ACHN (cell line): Measurements from ENCODE around the gene C1S.
"Not testable (repeated sequence)": the region's sequence is repeated elsewhere in the genome, so short reads cannot be mapped to it uniquely, and the experiment has no call there.

Source experiments
- DNase-seq: peaks from one replicate; pipeline ENCODE4 v3.0.0-alpha.2; 2015
- in situ Hi-C: cut with HindIII; loops from 2 replicates; pipeline ENCODE4 v1.10.0; 2017; ENCODE audit warnings: low sequenced_read_pairs, low pct_ligation_motif_present, low pct_unique_long_range_greater_than_20kb

The C1S gene

GRCh38 chr12:7039403-7039802, 21.1 kb upstream of the C1S start:
- DNase-seq = no peak
- in situ Hi-C loops = no loop called here

DNA sequence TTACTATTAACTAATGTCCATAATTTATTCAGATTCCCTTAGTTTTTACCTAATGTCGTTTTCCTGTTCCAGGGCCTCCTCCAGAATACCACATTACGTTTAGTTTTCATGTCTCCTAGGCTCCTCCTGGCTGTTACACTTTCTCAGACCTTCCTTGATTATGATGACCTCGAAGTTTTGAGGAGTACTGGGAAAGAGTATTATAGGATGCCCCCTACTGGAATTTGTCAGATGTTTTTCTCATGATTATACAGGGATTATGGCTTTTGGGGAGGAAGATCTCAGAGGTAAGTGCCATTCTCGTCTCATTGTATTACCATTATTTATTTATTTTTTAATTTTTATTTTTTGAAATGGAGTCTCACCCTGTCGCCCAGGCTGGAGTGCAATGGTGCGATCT, 17.7 kb upstream of the C1S start:
- DNase-seq = peak; percentile 83
- in situ Hi-C loops = no loop called here

GRCh38 chr12:7045913-7046312, 14.6 kb upstream of the C1S start:
- no peak for DNase-seq

GRCh38 chr12:7046383-7047105, 14.0 kb upstream of the C1S start:
- in situ Hi-C loops = no loop called here

More at GRCh38 chr12:7045913-7046312, 14.6 kb upstream of the C1S start:
- in situ Hi-C loops = no loop called here

DNA sequence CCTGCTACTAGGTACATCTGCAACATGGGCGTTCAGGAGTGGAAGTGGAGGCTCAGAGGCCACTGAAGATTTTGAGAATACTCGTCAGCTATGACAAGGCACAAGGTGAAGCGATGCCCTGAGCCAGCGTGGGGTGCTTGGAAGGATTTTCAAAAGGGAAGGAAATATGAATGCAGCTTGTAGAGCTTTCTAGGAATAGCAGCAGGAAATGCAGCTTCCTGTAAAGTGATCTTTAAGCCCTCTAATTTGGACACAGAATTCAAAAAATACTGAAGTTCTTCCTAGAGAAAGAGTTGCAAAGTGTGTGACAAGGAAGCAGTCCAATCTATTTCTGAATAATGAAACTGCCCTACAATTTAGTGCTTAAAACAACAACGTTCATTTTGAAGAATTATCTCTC, 13.2 kb upstream of the C1S start:
- in situ Hi-C loops = no loop called here
- no peak for DNase-seq

More at GRCh38 chr12:7046383-7047105, 14.0 kb upstream of the C1S start:
- no peak for DNase-seq

DNA sequence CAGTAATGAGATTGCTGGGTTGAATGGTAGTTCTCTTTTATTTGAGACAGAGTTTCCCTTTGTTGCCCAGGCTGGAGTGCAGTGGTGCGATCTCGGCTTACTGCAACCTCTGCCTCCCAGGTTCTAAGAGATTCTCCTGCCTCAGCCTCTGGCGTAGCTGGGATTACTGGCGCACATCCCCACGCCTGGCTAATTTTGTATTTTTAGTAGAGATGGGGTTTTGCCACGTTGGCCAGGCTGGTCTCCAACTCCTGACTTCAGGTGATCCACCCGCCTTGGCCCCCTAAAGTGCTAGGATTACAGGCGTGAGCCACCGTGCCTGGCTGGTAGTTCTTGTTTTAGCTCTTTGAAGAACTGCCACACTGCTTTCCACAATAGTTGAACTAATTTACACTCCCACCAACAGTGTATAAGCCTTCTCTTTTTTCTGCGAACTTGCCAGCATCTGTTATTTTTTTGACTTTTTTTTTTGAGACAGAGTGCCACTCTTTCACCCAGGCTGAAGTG, 11.0 kb upstream of the C1S start:
- in situ Hi-C loops, DNase-seq: not testable (repeated sequence)

DNA sequence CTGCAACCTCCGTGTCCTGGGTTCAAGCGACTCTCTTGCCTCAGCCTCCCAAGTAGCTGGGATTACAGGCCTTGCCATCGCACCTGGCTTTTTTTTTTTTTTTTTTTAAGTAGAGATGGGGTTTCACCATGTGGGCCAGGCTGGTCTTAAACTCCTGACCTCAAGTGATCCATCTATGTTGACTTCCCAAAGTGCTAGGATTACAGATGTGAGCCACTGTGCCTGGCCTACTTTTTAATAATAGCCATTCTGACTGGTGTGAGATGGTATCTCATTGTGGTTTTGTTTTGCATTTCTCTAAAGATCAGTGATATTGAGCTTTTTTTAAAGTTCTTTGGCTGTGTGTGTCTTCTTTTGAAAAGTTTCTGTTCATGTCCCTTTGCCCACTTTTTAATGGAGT, 10.5 kb upstream of the C1S start:
- DNase-seq, in situ Hi-C loops: not testable (repeated sequence)

DNA sequence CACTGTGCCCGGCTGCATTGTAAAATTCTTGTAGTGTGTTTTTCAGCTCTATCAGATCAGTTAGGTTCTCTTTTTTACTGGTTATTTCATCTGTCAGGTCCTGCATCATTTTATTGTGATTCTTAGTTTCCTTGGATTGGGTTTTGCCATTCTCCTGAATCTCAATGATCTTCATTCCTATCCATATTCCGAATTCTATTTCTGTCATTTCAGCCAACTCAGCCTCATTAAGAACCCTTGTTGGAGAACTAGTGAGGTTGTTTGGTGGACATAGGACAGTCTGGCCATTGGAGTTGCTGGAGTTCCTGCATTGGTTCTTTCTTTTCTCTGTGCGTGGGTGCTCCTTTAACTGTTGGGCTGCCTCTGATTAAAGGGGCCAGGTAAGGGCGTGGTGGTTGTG, 5.6 kb upstream of the C1S start:
- no peak for DNase-seq
- in situ Hi-C loops = no loop called here

DNA sequence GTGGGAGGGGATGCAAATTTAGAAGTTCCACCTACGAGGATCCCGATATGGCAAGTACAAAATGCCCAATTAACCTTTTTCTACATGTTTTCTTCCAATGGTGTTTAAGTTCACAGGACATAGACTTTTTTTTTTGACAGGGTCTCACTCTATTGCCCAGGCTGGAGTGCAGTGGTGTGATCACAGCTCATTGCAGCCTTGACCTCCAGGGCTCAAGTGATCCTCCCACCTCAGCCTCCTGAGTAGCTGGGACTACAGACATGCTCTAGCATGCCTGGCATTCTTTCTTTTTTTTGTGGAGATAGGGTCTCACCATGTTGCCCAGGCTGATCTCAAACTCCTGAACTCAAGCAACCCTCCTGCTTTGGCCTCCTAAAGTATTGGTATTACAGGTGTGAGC, 4.8 kb upstream of the C1S start:
- DNase-seq, in situ Hi-C loops: not testable (repeated sequence)

GRCh38 chr12:7058163-7058845, 2.2 kb upstream of the C1S start:
- in situ Hi-C loops = no loop called here
- DNase-seq = no peak

DNA sequence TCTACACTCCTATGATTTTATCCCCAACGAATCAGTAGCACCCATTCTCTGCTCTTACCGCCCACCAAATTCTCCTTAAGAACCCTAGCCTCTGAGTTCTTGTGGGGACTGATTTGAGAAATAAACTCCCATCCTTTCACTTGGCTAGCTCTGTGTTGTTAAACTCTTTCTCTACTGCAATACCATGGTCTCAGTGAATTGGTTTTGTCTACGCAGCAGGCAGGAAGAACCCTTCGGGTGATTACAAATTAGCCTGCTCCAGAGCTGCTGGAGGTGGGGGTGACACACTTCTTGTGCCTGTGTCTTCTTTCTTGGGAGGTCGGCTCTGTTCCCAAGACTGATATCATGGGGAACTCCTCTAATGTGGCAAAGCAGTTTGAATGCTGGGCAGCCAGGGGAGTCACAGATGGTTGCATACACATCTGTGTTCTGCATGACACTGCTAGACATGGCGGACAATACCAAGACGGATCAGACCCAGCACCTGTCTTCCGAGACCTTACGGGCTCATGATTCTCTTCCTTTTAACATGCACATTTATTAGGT, 1.6 kb upstream of the C1S start:
- DNase-seq = no peak
- in situ Hi-C loops = no loop called here

DNA sequence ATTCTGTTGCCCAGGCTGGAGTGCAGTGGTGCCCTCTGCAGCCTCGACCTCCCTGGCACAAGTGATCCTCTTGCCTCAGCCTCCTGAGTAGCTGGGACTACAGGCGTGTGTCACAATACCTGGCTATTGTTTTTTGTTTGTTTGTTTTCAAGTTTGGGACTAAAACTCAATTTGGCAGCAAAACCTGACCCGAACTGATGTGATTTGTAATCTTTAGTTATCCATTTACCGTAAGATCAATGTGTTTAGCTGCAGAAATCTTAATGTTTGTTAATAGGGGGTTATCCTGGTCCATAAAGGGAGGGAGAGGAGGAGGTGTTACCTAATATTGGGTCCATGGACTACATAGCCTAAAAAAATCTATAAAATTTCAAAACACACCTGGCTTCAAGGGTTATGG, 738 bp upstream of the C1S start:
- DNase-seq = no peak
- in situ Hi-C loops = no loop called here

DNA sequence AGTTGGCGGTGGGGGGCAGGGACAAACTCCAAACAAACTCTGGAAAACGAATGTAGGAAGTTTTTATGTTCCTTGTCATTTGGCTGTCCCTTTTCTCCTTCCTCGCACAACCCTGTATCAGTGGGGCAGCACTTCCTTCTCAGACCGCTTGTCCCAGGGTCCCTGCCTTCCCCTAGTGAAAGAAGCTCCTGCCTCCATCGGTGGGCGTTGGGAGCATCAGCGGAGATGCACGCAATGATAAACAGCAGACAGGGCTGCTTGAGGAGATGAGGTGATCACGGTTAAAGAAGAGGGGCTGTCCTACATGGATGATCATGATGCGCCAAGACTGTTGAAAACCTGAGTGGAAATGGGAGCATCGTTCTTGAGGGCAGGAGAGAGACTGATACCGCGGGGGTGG, 620 bp downstream of the C1S start:
- in situ Hi-C loops = no loop called here
- DNase-seq = no peak

DNA sequence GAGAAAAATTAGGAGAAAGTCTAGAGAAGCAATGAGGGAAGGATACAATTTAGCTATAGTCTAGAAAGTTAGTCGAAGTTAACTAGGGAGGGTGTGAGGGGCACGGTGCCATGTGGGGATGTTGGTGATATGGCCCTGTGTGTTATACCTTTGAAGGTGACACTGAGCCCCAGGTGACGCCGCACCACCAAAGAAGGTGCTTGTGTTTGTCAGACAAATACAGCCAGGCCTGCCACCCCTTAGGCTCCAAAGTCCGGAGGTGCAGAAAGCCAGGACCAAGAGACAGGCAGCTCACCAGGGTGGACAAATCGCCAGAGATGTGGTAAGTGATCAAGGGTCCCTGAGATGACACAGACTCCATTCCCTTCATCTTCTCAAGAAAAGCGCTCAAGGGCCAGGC, 1.1 kb downstream of the C1S start:
- in situ Hi-C loops = no loop called here
- DNase-seq = no peak

- DNase-seq = no peak
- in situ Hi-C loops = no loop called here
These were observed 4.0 kb downstream of the C1S start for GRCh38 chr12:7064516-7064915.

- in situ Hi-C loops = no loop called here
- DNase-seq = no peak
These were observed 4.6 kb downstream of the C1S start for GRCh38 chr12:7065073-7065623.

- in situ Hi-C loops = no loop called here
- DNase-seq = no peak
These were observed 6.1 kb downstream of the C1S start for GRCh38 chr12:7066596-7066995.

GRCh38 chr12:7067096-7067495, 6.6 kb downstream of the C1S start:
- no peak for DNase-seq
- in situ Hi-C loops = no loop called here

- no peak for DNase-seq
- in situ Hi-C loops = no loop called here
These were observed 7.9 kb downstream of the C1S start for GRCh38 chr12:7068240-7068993.
